ENCODE measurements around the gene GALP. TPM values are rescaled to one million over a fixed set of nuclear protein-coding genes. Genes with fewer than 3 reads are reported as not detected.
"Not testable (repeated sequence)": the region's sequence is repeated elsewhere in the genome, so short reads cannot be mapped to it uniquely, and the experiment has no call there.

GALP gene
- total RNA-seq, 1 experiment from 2014 or later: not detected

GRCh38 chr19:56191711-56192110, 15.9 kb downstream of the GALP start:
- intact Hi-C loops (cut with micrococcal nuclease; ENCODE audit: unreplicated experiment): no loop called here
- TF ChIP-seq CTCF (conservative IDR thresholded peaks at IDR 0.05) (no peak), EZH2 (IDR thresholded peaks at IDR 0.05; ENCODE audit: low read depth) (no peak)
- no peak overlapping the region for H2AFZ ChIP-seq
- no peak overlapping the region for H3K4me2 ChIP-seq
- H3K36me3 ChIP-seq (ENCODE audit: low read depth): no peaks in the 10 kb centered on the region
- no peaks in the 10 kb centered on the region for H3K4me1 ChIP-seq (replicated peaks; ENCODE audit: insufficient read depth)
- no peak for DNase-seq
- POLR2A ChIA-PET (ENCODE audit: unreplicated experiment): no interaction called here
- H3K9me2 ChIP-seq (ENCODE audit: insufficient read depth): no peaks in the 10 kb centered on the region
- H3K27ac ChIP-seq: no peak overlapping the region
- H3K79me2 ChIP-seq (ENCODE audit: low read depth): no peaks in the 10 kb centered on the region
- H3F3A ChIP-seq (ENCODE audit: insufficient read depth, low read depth): no peaks in the 10 kb centered on the region
- H3K4me3 ChIP-seq: no peak overlapping the region
- CTCF ChIA-PET: no interaction called here
- no peaks in the 10 kb centered on the region; the same call in 1 of the 2 replicates for H3K9me3 ChIP-seq (ENCODE audit: insufficient read depth, low read depth)
- peaks cover 78% of the 10 kb centered on the region for H3K27me3 ChIP-seq (ENCODE audit: insufficient read depth, low read depth)
- no TSS peak for BruUV-seq (replicated peaks)
- H4K20me1 ChIP-seq (ENCODE audit: insufficient read depth): no peaks in the 10 kb centered on the region; the same call in 1 of the 2 replicates

DNA sequence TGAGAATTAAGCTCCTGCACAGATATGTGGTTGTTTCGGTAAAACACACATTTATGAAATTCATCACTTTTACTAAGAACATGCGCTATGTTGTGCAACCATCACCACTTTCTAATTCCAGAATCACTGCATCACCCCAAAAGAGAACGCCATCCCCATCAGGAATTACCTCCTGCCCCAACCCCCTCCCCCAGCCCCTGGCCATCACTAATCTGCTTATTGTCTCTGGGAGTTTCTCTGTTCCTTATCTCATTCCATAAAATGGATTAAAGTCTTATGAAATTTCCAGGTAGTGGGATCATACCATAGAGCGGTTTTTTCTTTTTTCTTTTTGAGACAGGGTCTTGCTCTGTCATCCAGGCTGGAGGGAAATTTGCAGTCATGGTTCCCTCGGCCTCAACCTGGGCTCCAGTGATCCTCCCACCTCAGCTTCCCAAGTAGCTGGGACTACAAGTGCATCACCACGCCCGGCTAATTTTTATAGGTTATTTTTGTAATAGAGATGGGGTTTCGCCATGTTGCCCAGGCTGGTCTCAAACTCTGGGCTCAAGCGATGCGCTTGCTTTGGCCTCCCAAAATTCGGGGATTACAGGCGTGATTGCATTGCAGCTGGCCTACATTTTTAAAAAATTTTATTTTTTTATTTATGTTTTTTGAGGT, 18.3 kb downstream of the GALP start:
- no peaks in the 10 kb centered on the region for H3F3A ChIP-seq (ENCODE audit: insufficient read depth, low read depth)
- ChIA-PET POLR2A (ENCODE audit: unreplicated experiment) (no interaction called here), CTCF (interaction anchor here (0.6 kb wide), 1 partner anchor 124 kb away, joined by 5 read pairs; no protein-coding TSS in a partner anchor)
- no peak overlapping the region for H2AFZ ChIP-seq
- no peak overlapping the region for H3K27ac ChIP-seq
- BruUV-seq (replicated peaks): no TSS peak
- H3K4me3 ChIP-seq: no peak overlapping the region
- no peaks in the 10 kb centered on the region; the same call in 1 of the 2 replicates for H4K20me1 ChIP-seq (ENCODE audit: insufficient read depth)
- no peaks in the 10 kb centered on the region for H3K36me3 ChIP-seq (ENCODE audit: low read depth)
- TF ChIP-seq CTCF (conservative IDR thresholded peaks at IDR 0.05) (no peak), EZH2 (IDR thresholded peaks at IDR 0.05; ENCODE audit: low read depth) (no peak)
- no peaks in the 10 kb centered on the region for H3K79me2 ChIP-seq (ENCODE audit: low read depth)
- H3K4me1 ChIP-seq (replicated peaks; ENCODE audit: insufficient read depth): no peaks in the 10 kb centered on the region
- H3K9me2 ChIP-seq (ENCODE audit: insufficient read depth): no peaks in the 10 kb centered on the region
- no peak overlapping the region for H3K4me2 ChIP-seq
- peaks cover 88% of the 10 kb centered on the region for H3K27me3 ChIP-seq (ENCODE audit: insufficient read depth, low read depth)
- intact Hi-C loops (cut with micrococcal nuclease; ENCODE audit: unreplicated experiment): no loop called here
- no peak for DNase-seq
- H3K9me3 ChIP-seq (ENCODE audit: insufficient read depth, low read depth): no peaks in the 10 kb centered on the region; the same call in 1 of the 2 replicates

- H3K4me1 ChIP-seq (replicated peaks; ENCODE audit: insufficient read depth); BruUV-seq (replicated peaks); H3K4me3 ChIP-seq; H3K27ac ChIP-seq; H4K20me1 ChIP-seq (ENCODE audit: insufficient read depth); H3K9me2 ChIP-seq (ENCODE audit: insufficient read depth); H3K9me3 ChIP-seq (ENCODE audit: insufficient read depth, low read depth); H3K4me2 ChIP-seq; POLR2A ChIA-PET (ENCODE audit: unreplicated experiment); H3K36me3 ChIP-seq (ENCODE audit: low read depth); H3K79me2 ChIP-seq (ENCODE audit: low read depth); H3F3A ChIP-seq (ENCODE audit: insufficient read depth, low read depth); H2AFZ ChIP-seq; intact Hi-C loops (cut with micrococcal nuclease; ENCODE audit: unreplicated experiment); DNase-seq: not testable (repeated sequence)
- CTCF ChIA-PET: interaction anchor here (0.8 kb wide), 1 partner anchor 101 kb away, joined by 4 read pairs; no protein-coding TSS in a partner anchor
- peaks cover 90% of the 10 kb centered on the region for H3K27me3 ChIP-seq (ENCODE audit: insufficient read depth, low read depth)
Observed at GRCh38 chr19:56197646-56198045, 21.8 kb downstream of the GALP start, which contains the start of gene ZSCAN5B. Gene ZSCAN5B, minus strand, starts transcription at chr19:56197783. Its CDS starts 4,731 bp downstream, at chr19:56193052.

Measured in PC-9 (cell line).